ENCODE data around the gene ZNF746.

GRCh38 chr7:149471289-149471953 is 26.2 kb downstream of the ZNF746 start:
- TF ChIP-seq ZFX (IDR thresholded peaks at IDR 0.05) (no peak), CTCF (conservative IDR thresholded peaks at IDR 0.05) (no peak)
